HG02798 (cell line): ENCODE data around the gene FBXL13.
"Not testable (repeated sequence)": the region's sequence is repeated elsewhere in the genome, so short reads cannot be mapped to it uniquely, and the experiment has no call there.

Source experiments
- ATAC-seq: cut with Tn5 transposase; IDR thresholded peaks from one replicate; pipeline ENCODE4 v1.9.1; 2021; ENCODE audit warnings: mild to moderate bottlenecking; ENCODE audit not compliant: unreplicated experiment, poor library complexity

Gene FBXL13

GRCh38 chr7:103082497-103082896 lies 7.9 kb upstream of the FBXL13 start:
- no peak for ATAC-seq

GRCh38 chr7:103080923-103081322 lies 6.3 kb upstream of the FBXL13 start:
- no peak for ATAC-seq

- ATAC-seq = no peak
These were observed 5.2 kb upstream of the FBXL13 start for GRCh38 chr7:103079836-103080235.

- ATAC-seq = not testable (repeated sequence)
These were observed 3.6 kb upstream of the FBXL13 start for GRCh38 chr7:103078226-103078625.

- ATAC-seq = no peak
These were observed 2.7 kb upstream of the FBXL13 start for GRCh38 chr7:103077318-103077717.

- ATAC-seq = no peak
These were observed 2.2 kb upstream of the FBXL13 start for GRCh38 chr7:103076764-103077163.

GRCh38 chr7:103075337-103075918 lies 832 bp upstream of the FBXL13 start:
- peak; percentile 48 for ATAC-seq

- no peak for ATAC-seq
These were observed 542 bp downstream of the FBXL13 start for GRCh38 chr7:103073989-103074518.

- no peak for ATAC-seq
These were observed 3.6 kb downstream of the FBXL13 start for GRCh38 chr7:103071000-103071399.

GRCh38 chr7:103068414-103069403 lies 5.9 kb downstream of the FBXL13 start:
- ATAC-seq = no peak

- peak; percentile 75 for ATAC-seq
These were observed 8.9 kb downstream of the FBXL13 start for GRCh38 chr7:103065667-103066066.

GRCh38 chr7:103063895-103064294 lies 10.7 kb downstream of the FBXL13 start:
- ATAC-seq = no peak

- ATAC-seq = no peak
These were observed 15.1 kb downstream of the FBXL13 start for GRCh38 chr7:103059471-103059870.

GRCh38 chr7:103058122-103058521 lies 16.5 kb downstream of the FBXL13 start:
- no peak for ATAC-seq

- not testable (repeated sequence) for ATAC-seq
These were observed 18.6 kb downstream of the FBXL13 start for GRCh38 chr7:103056006-103056405.

- ATAC-seq = no peak
These were observed 23.1 kb downstream of the FBXL13 start for GRCh38 chr7:103051519-103051918.

- ATAC-seq = no peak
These were observed 25.8 kb downstream of the FBXL13 start for GRCh38 chr7:103048833-103049232.

- ATAC-seq = not testable (repeated sequence)
These were observed 32.8 kb downstream of the FBXL13 start for GRCh38 chr7:103041815-103042214.

- ATAC-seq = not testable (repeated sequence)
These were observed 36.5 kb downstream of the FBXL13 start for GRCh38 chr7:103037823-103038739.

- no peak for ATAC-seq
These were observed 37.1 kb downstream of the FBXL13 start for GRCh38 chr7:103037476-103037822.
